ENCODE measurements around the gene HSD17B1. TPM values are rescaled to one million over a fixed set of nuclear protein-coding genes. Genes with fewer than 3 reads are reported as not detected.
A peak's percentile ranks its signal among the peaks of the same experiment; 100 is the strongest.

The HSD17B1 gene
- total and polyA plus RNA-seq, 2 donors (not counting 3 experiments of a cell fraction or from before 2014, with no cell fraction given): 0.22 to 1.0 TPM

GRCh38 chr17:42512733-42513251, 39.9 kb upstream of the HSD17B1 start:
- BruUV-seq (replicated peaks): no TSS peak
- POLR2A ChIA-PET: no interaction called here
- Histone ChIP-seq H4K20me1 (replicated peaks; ENCODE audit: control insufficient read depth, extremely low read depth, insufficient read depth, low read length) (no peaks in the 10 kb centered on the region), H2AFZ (ENCODE audit: low read depth, low read length) (no peak overlapping the region), H3K9ac (replicated peaks; ENCODE audit: extremely low read depth, insufficient read depth, low read length) (no peak overlapping the region), H3K27me3 (ENCODE audit: control insufficient read depth in 2 of 2, insufficient read depth in 2 of 2, low read length in 2 of 2) (no peaks in the 10 kb centered on the region), H3K9me3 (replicated peaks; ENCODE audit: control insufficient read depth, insufficient read depth, low read length) (no peaks in the 10 kb centered on the region), H3K27ac (ENCODE audit: insufficient read depth, low read depth, low read length) (no peak overlapping the region), H3K9me1 (replicated peaks; ENCODE audit: control insufficient read depth, extremely low read depth, insufficient read depth, low read length) (no peaks in the 10 kb centered on the region), H3K36me3 (ENCODE audit: control insufficient read depth in 2 of 2, extremely low read depth in 1 of 2, insufficient read depth in 2 of 2, low read length in 2 of 2) (peaks cover 0 to 3% of the 10 kb centered on the region in 2 experiments), H3K4me1 (ENCODE audit: control insufficient read depth, extremely low read depth, insufficient read depth, low read length) (peaks cover 17% of the 10 kb centered on the region), H3K4me3 (replicated peaks in 1 of 3; ENCODE audit: insufficient read depth in 1 of 3, low read depth in 1 of 3, low read length in 3 of 3) (no peak overlapping the region), H3K79me2 (ENCODE audit: control insufficient read depth, insufficient read depth, low read length) (no peaks in the 10 kb centered on the region), H3K4me2 (ENCODE audit: insufficient read depth, low read length) (no peak overlapping the region)
- TF ChIP-seq POLR2A (IDR thresholded peaks at IDR 0.05; ENCODE audit: low read depth, low read length) (no peak), MYC (IDR thresholded peaks at IDR 0.05; ENCODE audit: low read depth, low read length) (no peak), FOS (IDR thresholded peaks at IDR 0.05; ENCODE audit: borderline replicate concordance, insufficient read depth, low read length) (no peak), MAX (IDR thresholded peaks at IDR 0.05; ENCODE audit: insufficient read depth, insufficient read length) (no peak), CTCF (IDR thresholded peaks at IDR 0.05; ENCODE audit: extremely low read depth in 1 of 2, insufficient read depth in 1 of 2, low read depth in 1 of 2, low read length in 2 of 2) (no peak)
- CTCF ChIA-PET: interaction anchor here (0.8 to 4.8 kb wide), 6 partner anchors 15 to 291 kb away, joined by 3 to 27 read pairs (median 3); no protein-coding TSS in a partner anchor
- dilution Hi-C loops (cut with MboI; ENCODE audit: extremely low pct_ligation_motif_present, low sequenced_read_pairs) (loop anchor here (25.0 kb wide), 1 partner anchor 175 kb away; no protein-coding TSS in a partner anchor), intact Hi-C loops (cut with micrococcal nuclease) (no loop called here)
- FAIRE-seq (no peak), DNase-seq (ENCODE audit: low read depth, low spot score) (peak; percentile 48)

GRCh38 chr17:42513686-42514085, 39.0 kb upstream of the HSD17B1 start:
- POLR2A ChIA-PET: no interaction called here

More at GRCh38 chr17:42513686-42514085, 39.0 kb upstream of the HSD17B1 start:
- Histone ChIP-seq H3K9me3 (replicated peaks; ENCODE audit: control insufficient read depth, insufficient read depth, low read length) (no peaks in the 10 kb centered on the region), H3K9ac (replicated peaks; ENCODE audit: extremely low read depth, insufficient read depth, low read length) (no peak overlapping the region), H4K20me1 (replicated peaks; ENCODE audit: control insufficient read depth, extremely low read depth, insufficient read depth, low read length) (no peaks in the 10 kb centered on the region), H3K4me1 (ENCODE audit: control insufficient read depth, extremely low read depth, insufficient read depth, low read length) (peaks cover 19% of the 10 kb centered on the region), H3K4me2 (ENCODE audit: insufficient read depth, low read length) (no peak overlapping the region), H3K79me2 (ENCODE audit: control insufficient read depth, insufficient read depth, low read length) (no peaks in the 10 kb centered on the region), H2AFZ (ENCODE audit: low read depth, low read length) (no peak overlapping the region), H3K27me3 (ENCODE audit: control insufficient read depth in 2 of 2, insufficient read depth in 2 of 2, low read length in 2 of 2) (no peaks in the 10 kb centered on the region), H3K4me3 (replicated peaks in 1 of 3; ENCODE audit: insufficient read depth in 1 of 3, low read depth in 1 of 3, low read length in 3 of 3) (no peak overlapping the region), H3K36me3 (ENCODE audit: control insufficient read depth in 2 of 2, extremely low read depth in 1 of 2, insufficient read depth in 2 of 2, low read length in 2 of 2) (peaks cover 0 to 3% of the 10 kb centered on the region in 2 experiments), H3K27ac (ENCODE audit: insufficient read depth, low read depth, low read length) (no peak overlapping the region), H3K9me1 (replicated peaks; ENCODE audit: control insufficient read depth, extremely low read depth, insufficient read depth, low read length) (no peaks in the 10 kb centered on the region)
- no TSS peak for BruUV-seq (replicated peaks)
- TF ChIP-seq JUN (IDR thresholded peaks at IDR 0.05; ENCODE audit: borderline replicate concordance, insufficient read depth, insufficient read length, low read depth) (no peak), FOS (IDR thresholded peaks at IDR 0.05; ENCODE audit: borderline replicate concordance, insufficient read depth, low read length) (no peak), MYC (IDR thresholded peaks at IDR 0.05; ENCODE audit: low read depth, low read length) (no peak), POLR2AphosphoS5 (IDR thresholded peaks at IDR 0.05; ENCODE audit: insufficient read depth, low read depth, low read length) (no peak), GATA2 (IDR thresholded peaks at IDR 0.05; ENCODE audit: insufficient read depth, insufficient read length, low read depth, low read length) (no peak), CTCF (IDR thresholded peaks at IDR 0.05; ENCODE audit: extremely low read depth in 1 of 2, insufficient read depth in 1 of 2, low read depth in 1 of 2, low read length in 2 of 2) (no peak), MAX (IDR thresholded peaks at IDR 0.05; ENCODE audit: insufficient read depth, insufficient read length) (no peak), EZH2 (IDR thresholded peaks at IDR 0.05; ENCODE audit: borderline replicate concordance, low read depth, low read length, severe bottlenecking) (no peak), POLR2A (IDR thresholded peaks at IDR 0.05; ENCODE audit: low read depth, low read length) (no peak)
- DNase-seq (ENCODE audit: low read depth, low spot score) (no peak), FAIRE-seq (no peak)
- CTCF ChIA-PET: interaction anchor here (1.0 to 4.8 kb wide), 7 partner anchors 14 to 201 kb away, joined by 3 to 27 read pairs (median 5); no protein-coding TSS in a partner anchor
- intact Hi-C loops (cut with micrococcal nuclease): no loop called here
- dilution Hi-C loops (cut with MboI; ENCODE audit: extremely low pct_ligation_motif_present, low sequenced_read_pairs): loop anchor here (25.0 kb wide), 1 partner anchor 176 kb away; no protein-coding TSS in a partner anchor
